BJ (cell line): Measurements from ENCODE around the gene NECTIN1. TPM values are rescaled to one million over a fixed set of nuclear protein-coding genes. Genes with fewer than 3 reads are reported as not detected.

Source experiments
- CTCF ChIA-PET: fragments of 350-600 bp; formaldehyde crosslinking; extraction: SDS; loops from one replicate; lab custom pipeline; 2021; ENCODE audit warnings: antibody characterized with exemption, inconsistent platforms; lab: Yijun Ruan, JAX
- POLR2A ChIA-PET: fragments of 300-600 bp; sonication (Branson Sonifier 250); formaldehyde crosslinking; extraction: SDS; loops from one replicate; lab custom pipeline; 2021; ENCODE audit warnings: antibody characterized with exemption; lab: Charles Lee
- DNase-seq: peaks from one replicate; pipeline ENCODE4 v3.0.0-alpha.2; 2011; ENCODE audit warnings: low read depth
- H3K27me3 ChIP-seq: 2 replicates; pipeline ENCODE4 v1.6.0; 2011; ENCODE audit warnings: low read length; ENCODE audit not compliant: control insufficient read depth, insufficient read depth
- H3K36me3 ChIP-seq: 2 replicates; pipeline ENCODE4 v1.5.1; 2011; ENCODE audit warnings: low read length; ENCODE audit not compliant: control insufficient read depth, insufficient read depth
- H3K4me3 ChIP-seq: 2 replicates; pipeline ENCODE4 v1.5.1; 2011; ENCODE audit warnings: low read depth, mild to moderate bottlenecking, control low read depth, low read length
- CTCF ChIP-seq: IDR thresholded peaks from 2 replicates; pipeline ENCODE4 v1.5.1; 2011; ENCODE audit warnings: low read depth, mild to moderate bottlenecking, control low read depth, inconsistent platforms, low read length, moderate library complexity; ENCODE audit not compliant: insufficient read depth
- polyA plus RNA-seq: library from polyadenylated mRNA; depleted of rRNA; stranded (reverse); fragments of >200 nt; gene quantifications from 2 replicates; pipeline ENCODE4 v1.2.3, GENCODE V29; 2011

NECTIN1 gene
- polyA plus RNA-seq, 1 experiment: 3.0 TPM

DNA sequence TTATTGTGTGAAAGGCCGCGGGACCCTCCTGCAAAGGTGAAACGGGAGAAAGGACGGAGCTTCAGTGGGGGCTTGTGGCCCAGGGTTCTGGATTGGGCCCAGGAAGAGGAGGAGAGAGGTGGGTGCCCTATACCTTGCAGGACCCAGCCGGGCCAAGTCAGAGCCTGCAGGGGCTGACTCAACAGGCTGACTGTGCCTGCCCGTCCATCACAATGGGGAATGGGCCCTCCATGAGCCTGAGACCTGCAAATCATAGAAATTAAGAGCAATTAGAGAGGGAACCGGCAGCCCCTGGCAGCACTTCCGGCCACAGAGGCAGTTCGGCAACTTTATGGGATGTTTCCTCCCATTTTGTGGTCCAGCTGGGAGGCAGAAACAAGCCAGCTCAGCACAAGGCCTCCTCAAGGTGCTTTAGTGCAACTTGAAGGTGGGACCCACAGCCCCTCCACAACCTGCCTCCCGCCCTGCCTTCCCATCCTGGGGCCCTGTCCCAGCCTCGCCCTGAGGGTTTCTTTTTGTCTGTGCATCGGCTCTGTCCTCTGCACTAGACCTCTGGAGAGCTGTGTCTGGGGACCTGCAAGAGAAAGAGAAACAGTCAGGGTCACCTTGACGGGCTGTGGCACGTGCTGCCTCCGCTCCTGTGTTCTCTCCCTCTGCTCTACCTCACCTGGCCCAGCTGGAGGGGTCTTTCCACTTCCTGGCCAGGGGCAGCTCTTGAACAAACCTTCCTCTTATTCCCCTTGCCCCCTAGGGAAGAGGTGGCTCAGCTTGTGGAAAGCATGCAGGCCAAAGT, 19.1 kb upstream of the NECTIN1 start:
- Histone ChIP-seq H3K36me3 (no peaks in the 10 kb centered on the region), H3K4me3 (no peak overlapping the region), H3K27me3 (peaks cover 15% of the 10 kb centered on the region)
- no peak for DNase-seq
- ChIA-PET POLR2A (no interaction called here), CTCF (interaction anchor here (0.6 to 0.7 kb wide), 2 partner anchors 10 to 107 kb away, joined by 3 read pairs; no protein-coding TSS in a partner anchor)
- TF ChIP-seq CTCF: no peak

- DNase-seq: no peak
- ChIA-PET CTCF (interaction anchor here (0.8 to 1.4 kb wide), 2 partner anchors 17 to 34 kb away, joined by 3 to 10 read pairs; partner anchors contain the start of gene NECTIN1), POLR2A (no interaction called here)
- TF ChIP-seq CTCF: no peak
- Histone ChIP-seq H3K36me3 (no peaks in the 10 kb centered on the region), H3K27me3 (peaks cover 19% of the 10 kb centered on the region), H3K4me3 (no peak overlapping the region)
Measured at GRCh38 chr11:119745776-119746535, 17.0 kb upstream of the NECTIN1 start.

GRCh38 chr11:119745112-119745511, 16.1 kb upstream of the NECTIN1 start:
- DNase-seq: no peak
- Histone ChIP-seq H3K4me3 (no peak overlapping the region), H3K36me3 (no peaks in the 10 kb centered on the region), H3K27me3 (peaks cover 22% of the 10 kb centered on the region)
- TF ChIP-seq CTCF: no peak
- POLR2A ChIA-PET: no interaction called here
- CTCF ChIA-PET: no interaction called here

DNA sequence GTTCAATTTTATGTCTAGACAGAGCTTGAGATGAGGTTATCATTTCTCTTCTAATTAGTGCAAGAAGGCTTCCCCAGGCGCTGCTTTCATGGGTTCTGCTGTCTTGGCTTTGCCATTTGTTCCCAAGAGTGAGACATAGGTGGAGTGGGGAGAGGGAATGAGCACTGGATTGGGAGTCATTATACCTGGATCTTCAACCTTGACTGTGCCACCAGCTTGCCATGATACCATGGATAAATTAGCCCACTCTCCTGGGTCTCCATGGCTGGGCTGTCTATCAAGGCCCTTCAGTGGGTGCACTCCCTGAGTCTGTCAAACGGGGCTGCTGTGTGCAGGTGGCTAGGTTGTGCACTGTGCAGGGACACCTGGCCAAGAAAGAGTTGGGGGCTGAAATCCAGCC, 15.6 kb upstream of the NECTIN1 start:
- no peak for TF ChIP-seq CTCF
- H3K4me3 ChIP-seq: no peak overlapping the region
- ChIA-PET CTCF (interaction anchor here (2.8 kb wide), 1 partner anchor 14 kb away, joined by 22 read pairs; the partner anchor contains the start of gene NECTIN1), POLR2A (interaction anchor here (0.6 kb wide), 1 partner anchor 1292 kb away, joined by 6 read pairs; no protein-coding TSS in a partner anchor)
- no peaks in the 10 kb centered on the region for H3K36me3 ChIP-seq
- DNase-seq: no peak
- peaks cover 22% of the 10 kb centered on the region for H3K27me3 ChIP-seq

DNA sequence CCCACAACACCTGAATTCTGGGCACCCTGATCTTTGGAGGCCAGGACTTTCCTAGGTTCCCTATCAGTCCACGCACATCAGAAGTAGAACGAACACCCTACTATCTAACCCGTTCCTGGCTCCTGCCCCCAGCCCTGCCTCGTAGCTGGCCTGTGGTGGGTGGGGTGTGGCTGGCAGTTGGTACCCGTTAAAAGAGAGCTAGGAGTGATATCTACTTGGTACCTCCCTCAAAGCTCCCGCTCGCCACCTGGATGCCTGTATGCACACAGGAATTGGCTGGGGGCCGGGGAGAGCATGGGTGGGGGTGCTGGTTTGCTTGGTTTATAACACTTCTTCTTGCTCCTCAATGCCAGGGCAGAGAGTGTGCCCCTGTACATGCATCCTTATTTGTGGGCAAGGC, 14.0 kb upstream of the NECTIN1 start:
- no peak overlapping the region for H3K4me3 ChIP-seq
- no peaks in the 10 kb centered on the region for H3K36me3 ChIP-seq
- no peak for DNase-seq
- no peak for TF ChIP-seq CTCF
- POLR2A ChIA-PET: no interaction called here
- peaks cover 28% of the 10 kb centered on the region for H3K27me3 ChIP-seq
- CTCF ChIA-PET: interaction anchor here (2.8 kb wide), 1 partner anchor 13 kb away, joined by 22 read pairs; the partner anchor contains the start of gene NECTIN1
